Activated CD8-positive, alpha-beta T cell treated with anti-CD3 and anti-CD28 coated beads for 36 hours (primary cell): Measurements from ENCODE around the gene PDP2. TPM values are rescaled to one million over a fixed set of nuclear protein-coding genes. Genes with fewer than 3 reads are reported as not detected.
A peak's percentile ranks its signal among the peaks of the same experiment; 100 is the strongest.

Experiments
- ATAC-seq: fragments of 200-7000 bp; cut with Tn5 transposase; one replicate; pipeline ENCODE4 v1.10.0; 2021; ENCODE audit warnings: mild to moderate bottlenecking, moderate library complexity
- CTCF ChIA-PET: fragments of 350-600 bp; sonication (Branson Sonifier 250); formaldehyde crosslinking; loops from one replicate; lab custom pipeline; 2021; ENCODE audit warnings: antibody characterized with exemption; lab: Charles Lee
- POLR2A ChIA-PET: fragments of 350-600 bp; sonication (Branson Sonifier 250); formaldehyde crosslinking; loops from one replicate; lab custom pipeline; 2021; ENCODE audit warnings: antibody characterized with exemption; lab: Charles Lee
- DNase-seq: peaks from one replicate; pipeline ENCODE4 v3.0.0-alpha.2; 2020
- H3K27ac Mint-ChIP-seq: one replicate; pipeline ENCODE4 v1.8.0; 2021; ENCODE audit warnings: mild to moderate bottlenecking, mixed read lengths
- H3K27me3 Mint-ChIP-seq: one replicate; pipeline ENCODE4 v1.8.0; 2021; ENCODE audit warnings: mixed read lengths
- H3K36me3 Mint-ChIP-seq: one replicate; pipeline ENCODE4 v1.8.0; 2021; ENCODE audit warnings: low read depth, mixed read lengths
- H3K4me1 Mint-ChIP-seq: one replicate; pipeline ENCODE4 v1.8.0; 2021; ENCODE audit warnings: low read depth, mixed read lengths
- H3K4me3 Mint-ChIP-seq: one replicate; pipeline ENCODE4 v1.8.0; 2021; ENCODE audit warnings: mild to moderate bottlenecking, moderate library complexity, mixed read lengths
- H3K9me3 Mint-ChIP-seq: one replicate; pipeline ENCODE4 v1.8.0; 2021; ENCODE audit warnings: mixed read lengths
- CTCF ChIP-seq: fragments of 200-600 bp; IDR thresholded peaks from one replicate; pipeline ENCODE4 v1.8.0; 2022; ENCODE audit warnings: antibody characterized with exemption, mild to moderate bottlenecking
- intact Hi-C: fragments of 100-400 bp; cut with micrococcal nuclease; formaldehyde crosslinking; loops from one replicate; pipeline ENCODE4 v1.10.0; 2022
- total RNA-seq, 2 experiments: library from RNA; stranded (reverse); gene quantifications; one replicate each; pipeline ENCODE4 v1.2.3, GENCODE V29; 2021

PDP2 gene
- total RNA-seq, 2 experiments from 2014 or later, result 31.2 to 38.1 TPM

DNA sequence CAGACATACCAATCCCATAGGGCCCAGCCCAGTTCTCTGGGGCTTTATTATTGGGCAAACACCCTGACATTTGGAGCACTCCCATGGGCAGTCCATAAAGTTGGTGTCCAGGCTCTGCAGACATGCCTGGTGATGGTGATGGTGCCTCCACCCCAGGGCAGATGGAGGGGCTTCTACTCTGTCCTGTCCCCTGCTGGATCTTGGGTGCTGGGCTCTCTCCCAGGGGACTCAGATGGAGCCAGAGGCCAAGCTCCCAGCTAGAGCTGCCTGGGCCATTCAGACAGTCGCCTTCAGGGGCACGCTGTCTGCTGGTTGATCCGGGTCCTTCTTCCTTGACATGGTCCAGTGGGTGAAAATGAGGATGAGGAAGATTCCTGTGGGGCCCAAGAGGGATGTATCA, 27.8 kb downstream of the PDP2 start:
- intact Hi-C loops, result no loop called here
- Mint-ChIP-seq H3K4me1 (peaks cover 10% of the 10 kb centered on the region), H3K36me3 (no peaks in the 10 kb centered on the region), H3K27me3 (no peaks in the 10 kb centered on the region), H3K9me3 (no peaks in the 10 kb centered on the region), H3K4me3 (no peak overlapping the region), H3K27ac (no peak overlapping the region)
- POLR2A ChIA-PET, result no interaction called here
- CTCF ChIA-PET, result no interaction called here
- no peak for TF ChIP-seq CTCF
- DNase-seq, result no peak
- ATAC-seq, result no peak

DNA sequence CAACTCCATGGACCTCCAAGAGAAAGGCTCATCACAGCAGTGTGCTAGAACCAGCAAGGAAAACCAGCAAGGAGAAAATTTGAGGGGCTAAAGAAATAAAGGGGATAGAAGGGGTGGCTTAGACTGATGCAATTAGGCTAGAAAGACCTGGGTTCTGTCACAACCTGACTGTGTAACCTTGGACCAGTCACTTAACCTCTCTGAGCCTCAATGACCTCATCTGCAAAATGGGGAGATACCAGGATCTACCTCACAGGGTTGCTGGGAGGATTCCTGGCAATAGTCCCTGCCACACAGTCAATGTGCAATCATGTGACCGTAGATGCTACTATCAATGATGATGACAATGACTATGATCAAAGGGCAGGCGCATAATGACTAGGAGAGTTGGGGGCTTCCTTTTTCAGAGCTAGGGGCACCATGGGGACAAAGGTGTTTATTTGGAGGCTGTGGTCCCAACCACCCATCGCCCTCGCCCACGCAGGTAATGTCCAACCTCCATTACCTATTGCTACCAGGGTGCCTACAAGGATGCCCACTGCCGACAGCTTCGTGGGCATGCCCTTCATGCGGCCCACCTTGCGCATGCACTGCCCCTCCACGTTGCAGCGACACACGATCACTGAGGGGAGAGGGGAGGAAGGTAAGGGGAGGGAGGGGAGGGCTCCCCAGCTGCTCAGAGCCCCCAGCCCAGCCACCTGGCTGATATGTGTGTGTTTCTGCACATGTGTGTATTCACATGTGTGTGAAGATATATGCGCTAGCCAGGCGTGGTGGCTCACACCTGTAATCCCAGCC, 28.6 kb downstream of the PDP2 start:
- no peak overlapping the region for H3K27ac Mint-ChIP-seq
- intact Hi-C loops, result no loop called here

GRCh38 chr16:66910175-66910940, 30.0 kb downstream of the PDP2 start:
- Mint-ChIP-seq H3K4me3 (no peak overlapping the region), H3K4me1 (peaks cover 10% of the 10 kb centered on the region), H3K36me3 (no peaks in the 10 kb centered on the region), H3K27me3 (no peaks in the 10 kb centered on the region), H3K27ac (no peak overlapping the region), H3K9me3 (no peaks in the 10 kb centered on the region)
- no peak for TF ChIP-seq CTCF
- ChIA-PET CTCF (interaction anchor here (1.1 to 1.6 kb wide), 8 partner anchors 9 to 118 kb away, joined by 3 to 11 read pairs (median 3); partner anchors contain the start of genes CDH16 and PDP2), POLR2A (interaction anchor here (0.6 to 1.5 kb wide), 4 partner anchors 15 to 29 kb away, joined by 3 read pairs; no protein-coding TSS in a partner anchor)
- intact Hi-C loops, result no loop called here
- ATAC-seq (no peak), DNase-seq (no peak)

More for the DNA sequence above, 28.6 kb downstream of the PDP2 start:
- Mint-ChIP-seq H3K4me1 (peaks cover 10% of the 10 kb centered on the region), H3K36me3 (no peaks in the 10 kb centered on the region), H3K9me3 (no peaks in the 10 kb centered on the region), H3K27me3 (no peaks in the 10 kb centered on the region), H3K4me3 (no peak overlapping the region)
- no peak for DNase-seq
- no peak for ATAC-seq
- no peak for TF ChIP-seq CTCF
- ChIA-PET POLR2A (interaction anchor here (1.0 to 1.2 kb wide), 2 partner anchors 9 to 28 kb away, joined by 3 read pairs; no protein-coding TSS in a partner anchor), CTCF (interaction anchor here (0.8 to 1.6 kb wide), 8 partner anchors 8 to 50 kb away, joined by 3 to 11 read pairs (median 3); partner anchors contain the start of gene CDH16)

DNA sequence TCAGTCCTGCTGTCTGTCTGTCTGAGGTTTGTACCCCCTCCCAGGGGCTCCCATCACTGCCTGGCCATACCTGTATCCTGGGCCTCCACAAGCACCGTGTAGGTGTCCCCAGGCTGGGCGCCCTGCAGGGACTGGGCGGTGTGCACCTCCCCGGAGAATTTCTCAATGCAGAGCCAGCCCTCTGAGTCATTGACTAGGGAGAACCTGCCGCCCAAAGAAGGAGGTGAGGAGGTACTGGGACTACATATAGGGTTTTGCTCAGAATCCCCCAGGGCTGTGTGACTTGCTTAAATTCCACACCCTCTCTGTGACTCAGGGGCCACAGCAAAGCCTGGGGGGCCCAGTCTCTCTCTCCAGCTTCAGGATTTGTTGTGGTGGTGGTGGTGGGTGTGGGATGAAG, 30.8 kb downstream of the PDP2 start:
- intact Hi-C loops, result no loop called here
- POLR2A ChIA-PET, result interaction anchor here (1.5 kb wide), 1 partner anchor 18 kb away, joined by 3 read pairs; no protein-coding TSS in a partner anchor
- ATAC-seq (peak; percentile 45), DNase-seq (no peak)
- Mint-ChIP-seq H3K4me1 (peaks cover 6% of the 10 kb centered on the region), H3K9me3 (no peaks in the 10 kb centered on the region), H3K27ac (no peak overlapping the region), H3K36me3 (no peaks in the 10 kb centered on the region), H3K4me3 (no peak overlapping the region), H3K27me3 (no peaks in the 10 kb centered on the region)
- CTCF ChIA-PET, result interaction anchor here (1.0 to 1.2 kb wide), 3 partner anchors 16 to 117 kb away, joined by 3 read pairs; no protein-coding TSS in a partner anchor
- no peak for TF ChIP-seq CTCF
